H1 (cell line): ENCODE data around the gene FSTL4. TPM values are rescaled to one million over a fixed set of nuclear protein-coding genes. Genes with fewer than 3 reads are reported as not detected.

Source experiments
- ASH2L ChIP-seq: fragments of 200-600, 300-600 bp; sonication (generic); IDR thresholded peaks from one replicate; pipeline ENCODE4 v1.7.1; 2017; ENCODE audit warnings: low read length
- CHD7 ChIP-seq: fragments of 300-600 bp; sonication (generic); IDR thresholded peaks from 2 replicates; pipeline ENCODE4 v1.7.1; 2012; ENCODE audit warnings: low read length, moderate library complexity, mild to moderate bottlenecking, inconsistent platforms; ENCODE audit not compliant: insufficient replicate concordance
- GABPA ChIP-seq: IDR thresholded peaks from 2 replicates; pipeline ENCODE4 v1.6.1; 2011; ENCODE audit warnings: mild to moderate bottlenecking, low read length, moderate library complexity, borderline replicate concordance; ENCODE audit not compliant: insufficient read depth
- POU5F1 ChIP-seq: IDR thresholded peaks from 2 replicates; pipeline ENCODE4 v1.6.1; 2011; ENCODE audit warnings: low read depth, mild to moderate bottlenecking, low read length, moderate library complexity
- SP2 ChIP-seq: IDR thresholded peaks from 2 replicates; pipeline ENCODE4 v1.6.1; 2012; ENCODE audit warnings: mild to moderate bottlenecking, low read length, inconsistent platforms
- SUZ12 ChIP-seq: fragments of 200-600 bp; sonication (generic); IDR thresholded peaks from 2 replicates; pipeline ENCODE4 v1.6.1; 2012; ENCODE audit warnings: mild to moderate bottlenecking, inconsistent platforms, low read length, moderate library complexity, mixed read lengths
- TBP ChIP-seq: IDR thresholded peaks from 2 replicates; pipeline ENCODE4 v1.6.1; 2011; ENCODE audit warnings: low read depth, low read length, improper control_type of control experiment
- polyA plus RNA-seq, 7 experiments: library from polyadenylated mRNA; depleted of rRNA in 3 of 7; stranded (reverse) in 5 of 7; unstranded in 2 of 7; fragments of >200 nt in 5 of 7; fragments of 200-250 nt in 2 of 7; gene quantifications; 1 replicate in 5 of 7; 2 replicates in 1 of 7; 4 replicates in 1 of 7; pipeline versions ENCODE4 v1.2.1 to v1.2.3, GENCODE V29; 2011 to 2013; ENCODE audit warnings: missing spikeins in 2 of 7, mixed read lengths in 2 of 7
- total RNA-seq: library from RNA; stranded (reverse); fragmentation: NEBNext Ultra II Directional; extraction: Animal tissue kit (Norgen Biotek cat#: 25700); gene quantifications from 2 replicates; pipeline ENCODE4 v1.2.1, GENCODE V29; 2021
- TF ChIP-seq, protein P1 (sequence below), 3 experiments: IDR thresholded peaks; 1 replicate in 2 of 3; 2 replicates in 1 of 3; pipeline versions ENCODE4 v1.5.1 to v1.6.1; 2011; ENCODE audit warnings: low read length in 3 of 3, mild to moderate bottlenecking in 3 of 3, inconsistent platforms in 2 of 3, low read depth in 1 of 3, moderate library complexity in 1 of 3; ENCODE audit not compliant: insufficient read depth in 1 of 3; ENCODE audit errors: control extremely low read depth in 1 of 3

Gene FSTL4
- total and polyA plus RNA-seq, 2 of the 8 experiments (the other 6 are each of a cell fraction or from before 2014, with no cell fraction given): 3.1 to 4.1 TPM

DNA sequence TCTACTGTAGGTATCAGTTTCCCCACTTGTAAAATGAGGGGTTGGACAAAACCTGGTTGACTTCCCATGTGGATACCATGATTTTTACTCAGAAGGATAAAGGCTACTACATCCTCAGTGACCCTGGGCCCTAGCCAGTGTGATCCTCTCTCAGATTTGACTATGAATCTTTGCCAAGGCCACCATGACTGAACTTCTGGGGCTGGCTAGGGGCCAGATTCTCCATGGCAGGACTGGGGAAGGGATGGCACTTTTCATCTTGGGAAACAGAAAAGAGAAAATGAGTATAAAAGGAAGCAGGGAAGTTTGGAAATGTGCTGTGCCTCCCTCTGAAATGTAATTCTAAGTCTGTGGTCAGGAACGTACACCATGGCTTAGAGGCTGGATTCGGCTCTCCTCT, 1.4 kb upstream of the FSTL4 start (continued):
- no peak for TF ChIP-seq GABPA
- TF ChIP-seq, protein P1, sequence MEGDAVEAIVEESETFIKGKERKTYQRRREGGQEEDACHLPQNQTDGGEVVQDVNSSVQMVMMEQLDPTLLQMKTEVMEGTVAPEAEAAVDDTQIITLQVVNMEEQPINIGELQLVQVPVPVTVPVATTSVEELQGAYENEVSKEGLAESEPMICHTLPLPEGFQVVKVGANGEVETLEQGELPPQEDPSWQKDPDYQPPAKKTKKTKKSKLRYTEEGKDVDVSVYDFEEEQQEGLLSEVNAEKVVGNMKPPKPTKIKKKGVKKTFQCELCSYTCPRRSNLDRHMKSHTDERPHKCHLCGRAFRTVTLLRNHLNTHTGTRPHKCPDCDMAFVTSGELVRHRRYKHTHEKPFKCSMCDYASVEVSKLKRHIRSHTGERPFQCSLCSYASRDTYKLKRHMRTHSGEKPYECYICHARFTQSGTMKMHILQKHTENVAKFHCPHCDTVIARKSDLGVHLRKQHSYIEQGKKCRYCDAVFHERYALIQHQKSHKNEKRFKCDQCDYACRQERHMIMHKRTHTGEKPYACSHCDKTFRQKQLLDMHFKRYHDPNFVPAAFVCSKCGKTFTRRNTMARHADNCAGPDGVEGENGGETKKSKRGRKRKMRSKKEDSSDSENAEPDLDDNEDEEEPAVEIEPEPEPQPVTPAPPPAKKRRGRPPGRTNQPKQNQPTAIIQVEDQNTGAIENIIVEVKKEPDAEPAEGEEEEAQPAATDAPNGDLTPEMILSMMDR (IDR thresholded peaks at IDR 0.05; ENCODE audit: control extremely low read depth in 1 of 3, insufficient read depth in 1 of 3, low read depth in 1 of 3, low read length in 3 of 3): no peak
- TF ChIP-seq POU5F1: no peak
- no peak for TF ChIP-seq SUZ12
- TF ChIP-seq TBP: no peak
- TF ChIP-seq SP2: no peak
- TF ChIP-seq ASH2L: no peak
- no peak for TF ChIP-seq CHD7
